SK-N-SH (cell line): Measurements from ENCODE around the gene ATXN7. TPM values are rescaled to one million over a fixed set of nuclear protein-coding genes. Genes with fewer than 3 reads are reported as not detected.

Experiments used
- CTCF ChIA-PET: fragments of 300-600, 350-600 bp; formaldehyde crosslinking; extraction: SDS; loops from one replicate; lab custom pipeline; 2021; lab: Yijun Ruan, JAX
- POLR2A ChIA-PET: fragments of 350-600 bp; sonication (Branson Sonifier 250); formaldehyde crosslinking; extraction: SDS; loops from one replicate; lab custom pipeline; 2020; ENCODE audit warnings: antibody characterized with exemption, inconsistent platforms; lab: Yijun Ruan, JAX
- DNase-seq: peaks from one replicate; pipeline ENCODE4 v3.0.0; 2012
- H2AFZ ChIP-seq: fragments of 200-600 bp; sonication (generic); 2 replicates; pipeline ENCODE4 v1.8.1; 2016; ENCODE audit warnings: antibody characterized with exemption, mild to moderate bottlenecking, low read depth
- H3F3A ChIP-seq: fragments of 200-600 bp; sonication (generic); replicated peaks from 2 replicates; pipeline ENCODE3; 2016; ENCODE audit warnings: antibody characterized with exemption, mild to moderate bottlenecking; ENCODE audit not compliant: insufficient read depth
- H3K27ac ChIP-seq, 2 experiments: fragments of 200-500 bp in 1 of 2; fragments of 200-600 bp in 1 of 2; sonication (Bioruptor generic) in 1 of 2; sonication (generic), shearing (Covaris generic) in 1 of 2; 2 replicates each; pipeline versions ENCODE4 v1.5.1 to v1.6.1; 2014 to 2016; ENCODE audit warnings: low read depth in 2 of 2, inconsistent platforms in 1 of 2, low read length in 1 of 2, mild to moderate bottlenecking in 1 of 2, mixed read lengths in 1 of 2
- H3K27me3 ChIP-seq: fragments of 200-600 bp; sonication (generic), shearing (Covaris generic); 2 replicates; pipeline ENCODE4 v1.6.1; 2016; ENCODE audit warnings: mixed run types; ENCODE audit not compliant: insufficient read depth
- H3K36me3 ChIP-seq, 2 experiments: fragments of 200-500 bp in 1 of 2; fragments of 200-600 bp in 1 of 2; sonication (Bioruptor generic) in 1 of 2; sonication (generic) in 1 of 2; replicated peaks in 1 of 2; 2 replicates each; pipeline versions ENCODE3 to v1.5.1; 2014 to 2016; ENCODE audit warnings: low read length in 1 of 2, mild to moderate bottlenecking in 1 of 2; ENCODE audit not compliant: insufficient read depth in 2 of 2, control insufficient read depth in 1 of 2
- H3K4me1 ChIP-seq, 2 experiments: fragments of 200-500 bp in 1 of 2; fragments of 200-600 bp in 1 of 2; sonication (Bioruptor generic) in 1 of 2; sonication (generic), shearing (Covaris generic) in 1 of 2; 2 replicates each; pipeline versions ENCODE4 v1.5.1 to v1.6.1; 2014 to 2016; ENCODE audit warnings: low read depth in 1 of 2, low read length in 1 of 2, mixed run types in 1 of 2; ENCODE audit not compliant: insufficient read depth in 2 of 2, control insufficient read depth in 1 of 2
- H3K4me2 ChIP-seq: fragments of 200-600 bp; sonication (generic), shearing (Covaris generic); 2 replicates; pipeline ENCODE4 v1.6.1; 2017; ENCODE audit warnings: mixed run types
- H3K4me3 ChIP-seq, 2 experiments: fragments of 200-500 bp in 1 of 2; fragments of 200-600 bp in 1 of 2; sonication (Bioruptor generic) in 1 of 2; sonication (generic), shearing (Covaris generic) in 1 of 2; 2 replicates each; pipeline versions ENCODE4 v1.5.1 to v1.8.1; 2014 to 2016; ENCODE audit warnings: low read depth in 2 of 2, inconsistent platforms in 1 of 2, low read length in 1 of 2, mild to moderate bottlenecking in 1 of 2, mixed read lengths in 1 of 2, moderate library complexity in 1 of 2
- H3K79me2 ChIP-seq: fragments of 200-600 bp; sonication (generic); 2 replicates; pipeline ENCODE4 v1.8.1; 2017; ENCODE audit warnings: mild to moderate bottlenecking; ENCODE audit not compliant: insufficient read depth
- H3K9ac ChIP-seq: fragments of 200-600 bp; sonication (generic); 2 replicates; pipeline ENCODE4 v1.6.1; 2017; ENCODE audit warnings: mixed run types
- H3K9me2 ChIP-seq: fragments of 200-600 bp; sonication (generic); 2 replicates; pipeline ENCODE4 v1.6.1; 2017; ENCODE audit warnings: mixed run types
- H3K9me3 ChIP-seq: fragments of 200-600 bp; sonication (generic); 2 replicates; pipeline ENCODE4 v1.6.1; 2017; ENCODE audit warnings: mixed run types, mild to moderate bottlenecking, moderate library complexity
- H4K20me1 ChIP-seq: fragments of 200-600 bp; sonication (generic); 2 replicates; pipeline ENCODE4 v1.6.1; 2017; ENCODE audit warnings: mild to moderate bottlenecking, mixed run types; ENCODE audit not compliant: insufficient read depth
- MEF2A ChIP-seq: IDR thresholded peaks from 2 replicates; pipeline ENCODE4 v1.4.0; 2012; ENCODE audit warnings: low read depth, borderline replicate concordance
- PBX3 ChIP-seq: IDR thresholded peaks from 2 replicates; pipeline ENCODE4; 2012
- RFX5 ChIP-seq: IDR thresholded peaks from 2 replicates; pipeline ENCODE4 v1.6.1; 2012; ENCODE audit warnings: mild to moderate bottlenecking, improper control_type of control experiment, low read length
- SIN3A ChIP-seq: IDR thresholded peaks from 2 replicates; pipeline ENCODE4 v1.6.1; 2012; ENCODE audit warnings: low read depth, mild to moderate bottlenecking, low read length, moderate library complexity, borderline replicate concordance
- TEAD4 ChIP-seq: IDR thresholded peaks from 2 replicates; pipeline ENCODE4 v1.4.0; 2012; ENCODE audit warnings: mild to moderate bottlenecking, borderline replicate concordance; ENCODE audit not compliant: insufficient read depth
- YY1 ChIP-seq: IDR thresholded peaks from 2 replicates; pipeline ENCODE4 v1.4.0; 2012; ENCODE audit warnings: low read depth, mild to moderate bottlenecking
- ZBTB33 ChIP-seq: IDR thresholded peaks from 2 replicates; pipeline ENCODE4 v1.4.0; 2012; ENCODE audit warnings: low read depth, borderline replicate concordance
- WGBS: methylation state at CpG from one replicate; pipeline ENCODE4 v1.1.6; 2017; ENCODE audit warnings: low lambda C conversion rate; 5-methylcytosine and 5-hydroxymethylcytosine counted together
- polyA plus RNA-seq, 3 experiments: library from polyadenylated mRNA; depleted of rRNA; stranded (reverse); fragments of >200 nt; gene quantifications; 2 replicates each; pipeline ENCODE4 v1.2.3, GENCODE V29; 2012

The ATXN7 gene
- polyA plus RNA-seq, 1 of the 3 experiments (the other 2 are of a cell fraction) = 6.2 TPM

GRCh38 chr3:63949005-63949404, 85.3 kb downstream of the ATXN7 start:
- H3K27ac ChIP-seq = peak overlapping the region in 1 of 2 experiments; percentile 69; a peak in 3 of 4 replicates
- TF ChIP-seq TEAD4 = peak; percentile 17; the same call in 1 of the 2 replicates
- no peak for TF ChIP-seq ZBTB33
- TF ChIP-seq, all 33 proteins: peak for 1
- 71% methylated on average over 2 of the region's 2 CpGs for WGBS
- ChIA-PET POLR2A (no interaction called here), CTCF (interaction anchor here (1.3 to 2.0 kb wide), 2 partner anchors 45 to 75 kb away, joined by 3 to 7 read pairs; no protein-coding TSS in a partner anchor)
- Histone ChIP-seq H3F3A (peaks cover 15% of the 10 kb centered on the region), H3K79me2 (peaks cover 61% of the 10 kb centered on the region), H3K4me1 (peaks cover 8 to 35% of the 10 kb centered on the region in 2 experiments), H3K27me3 (no peaks in the 10 kb centered on the region), H3K36me3 (peaks cover under 1 to 13% of the 10 kb centered on the region in 2 experiments), H3K4me3 (no peak overlapping the region), H3K9me3 (no peaks in the 10 kb centered on the region), H3K9ac (no peak overlapping the region), H2AFZ (no peak overlapping the region), H3K4me2 (no peak overlapping the region), H3K9me2 (no peaks in the 10 kb centered on the region), H4K20me1 (peaks cover 12% of the 10 kb centered on the region; the same call in 1 of the 2 replicates)
- no peak for DNase-seq

GRCh38 chr3:63950698-63951097, 87.0 kb downstream of the ATXN7 start:
- H3K9me3 ChIP-seq = no peaks in the 10 kb centered on the region
- H3K36me3 ChIP-seq = peaks cover 0 to 1% of the 10 kb centered on the region in 2 experiments
- H3K27me3 ChIP-seq = no peaks in the 10 kb centered on the region
- H4K20me1 ChIP-seq = peaks cover 7% of the 10 kb centered on the region; the same call in 1 of the 2 replicates
- no peak overlapping the region for H3K4me3 ChIP-seq
- TF ChIP-seq PBX3 (0 out of 2 replicates have a peak, but pooled peaks have one; percentile 8), SIN3A (no peak), MEF2A (no peak), YY1 (no peak), RFX5 (no peak)
- H3K79me2 ChIP-seq = peaks cover 50% of the 10 kb centered on the region
- H3K9me2 ChIP-seq = no peaks in the 10 kb centered on the region
- 37% methylated on average over 1 of the region's 1 CpG for WGBS
- no peak overlapping the region for H2AFZ ChIP-seq
- H3K9ac ChIP-seq = no peak overlapping the region
- ChIA-PET CTCF (interaction anchor here (1.0 to 1.6 kb wide), 2 partner anchors 13 to 43 kb away, joined by 3 to 5 read pairs; no protein-coding TSS in a partner anchor), POLR2A (no interaction called here)
- no peak for DNase-seq
- H3F3A ChIP-seq = peaks cover 15% of the 10 kb centered on the region
- H3K27ac ChIP-seq = peak overlapping the region; percentile 64 to 69; a peak in 3 of 4 replicates
- H3K4me1 ChIP-seq = peaks cover 8 to 35% of the 10 kb centered on the region in 2 experiments
- H3K4me2 ChIP-seq = peak overlapping the region; percentile 45; the same call in 1 of the 2 replicates
